Caki2 (cell line): ENCODE data around the gene KIAA0513. TPM values are rescaled to one million over a fixed set of nuclear protein-coding genes. Genes with fewer than 3 reads are reported as not detected.

Experiments
- DNase-seq: peaks from one replicate; pipeline ENCODE4 v3.0.0-alpha.2; 2015; ENCODE audit warnings: low read depth
- in situ Hi-C: cut with HindIII; loops from 2 replicates; pipeline ENCODE4 v1.10.0; 2016; ENCODE audit warnings: low sequenced_read_pairs, low pct_unique_long_range_greater_than_20kb, mixed read lengths
- total RNA-seq: library from RNA; depleted of rRNA; stranded (reverse); fragments of >200 nt; shearing (Covaris generic); gene quantifications from 2 replicates; pipeline ENCODE4 v1.2.3, GENCODE V29; 2014; ENCODE audit warnings: low replicate concordance

The KIAA0513 gene
- total RNA-seq, 1 experiment from 2014 or later = 1.7 TPM

DNA sequence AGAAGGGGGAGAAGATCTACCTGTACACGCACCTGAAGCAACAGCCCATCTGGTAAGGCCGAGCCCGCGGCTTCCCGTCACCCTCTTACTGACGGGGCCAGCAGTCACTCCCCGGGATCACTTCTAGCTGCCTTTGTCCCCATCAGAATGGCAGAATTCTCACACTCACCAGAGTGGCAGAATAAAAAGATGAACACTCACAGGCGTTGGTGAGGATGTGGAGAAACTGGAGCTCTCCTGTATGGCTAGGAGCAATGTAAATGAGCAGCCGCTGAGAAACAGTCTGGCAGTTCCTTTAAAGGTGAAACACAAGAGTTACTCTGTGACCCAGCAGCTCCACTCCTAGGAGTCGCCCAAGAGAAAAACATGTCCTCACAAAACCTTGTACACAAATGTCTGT, 51.4 kb downstream of the KIAA0513 start:
- DNase-seq = no peak
- in situ Hi-C loops = no loop called here

DNA sequence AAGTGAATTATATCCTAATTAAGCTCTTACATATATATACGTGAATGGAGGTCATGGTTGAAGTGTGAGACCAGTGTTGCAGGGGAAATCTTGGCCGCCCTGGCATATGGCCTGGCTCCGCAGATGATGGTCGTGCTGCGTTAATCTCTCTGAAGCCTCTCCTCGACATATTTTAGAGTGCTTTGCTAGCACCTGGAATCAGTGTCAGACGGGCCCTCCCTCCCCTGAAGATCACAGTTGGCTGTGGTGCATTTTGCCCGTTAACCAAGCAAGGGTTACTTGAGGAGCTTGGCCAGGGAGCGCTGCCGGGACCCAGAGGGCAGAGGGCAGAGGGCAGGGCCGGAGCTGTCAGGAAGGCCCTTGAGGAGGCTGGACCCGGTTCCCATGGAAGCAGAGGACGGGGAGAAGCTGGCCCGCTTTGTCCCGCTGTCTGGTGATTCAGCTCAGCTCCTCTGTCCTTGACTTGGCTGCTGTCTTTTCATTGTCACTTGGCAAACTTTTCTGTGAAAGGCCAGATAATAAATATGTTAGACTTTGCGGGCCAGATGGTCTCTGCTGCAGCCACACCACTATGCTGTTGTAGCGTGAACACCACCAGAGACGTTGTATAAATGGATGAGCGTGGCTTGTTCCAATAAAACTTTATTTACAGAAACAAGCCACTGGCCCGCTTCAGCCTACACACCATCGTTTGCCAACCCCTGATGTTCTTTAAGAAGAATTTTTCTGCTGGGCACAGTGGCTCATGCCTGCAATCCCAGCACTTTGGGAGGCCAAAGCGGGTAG, 52.4 kb downstream of the KIAA0513 start:
- in situ Hi-C loops = no loop called here
- no peak for DNase-seq

DNA sequence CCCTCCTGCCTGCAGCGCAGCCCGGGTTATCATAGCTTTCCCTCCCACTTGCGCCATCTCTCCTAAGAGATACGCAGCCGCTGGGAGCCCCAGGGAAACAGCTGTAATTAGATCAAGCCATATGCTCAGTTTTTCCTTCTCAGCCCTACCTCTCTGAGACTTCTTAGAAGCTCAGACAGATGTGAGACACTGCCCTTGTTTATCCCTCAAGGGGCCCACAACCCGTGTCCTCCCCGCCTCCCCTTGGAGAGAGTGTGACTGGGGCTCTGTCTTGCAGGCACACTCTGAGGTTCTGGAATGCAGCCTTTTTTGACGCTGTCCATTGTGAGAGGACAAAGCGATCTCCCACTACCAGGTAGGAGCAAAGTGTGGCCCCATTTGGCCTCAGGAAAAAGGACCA, 53.4 kb downstream of the KIAA0513 start:
- in situ Hi-C loops = no loop called here
- DNase-seq = no peak

DNA sequence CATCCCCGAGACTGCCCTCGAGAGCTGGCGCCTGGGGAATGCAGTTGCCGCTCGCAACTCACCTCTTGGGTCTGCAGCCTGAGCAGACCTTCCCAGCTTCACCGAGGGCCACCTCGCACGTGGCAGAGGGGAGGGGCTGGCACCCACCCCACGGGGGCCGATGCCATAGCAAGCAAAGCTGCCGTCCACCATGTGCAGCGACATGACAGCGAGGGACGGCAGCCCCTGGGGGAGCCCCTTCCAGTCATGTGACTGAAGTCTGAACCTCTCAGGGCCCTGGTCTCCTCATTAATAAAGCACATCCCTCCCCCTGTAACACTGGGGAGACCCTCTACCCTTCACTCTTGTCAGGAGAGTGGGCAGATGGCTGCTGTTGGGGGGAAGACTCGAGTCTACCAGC, 54.2 kb downstream of the KIAA0513 start:
- in situ Hi-C loops = no loop called here
- DNase-seq = no peak

DNA sequence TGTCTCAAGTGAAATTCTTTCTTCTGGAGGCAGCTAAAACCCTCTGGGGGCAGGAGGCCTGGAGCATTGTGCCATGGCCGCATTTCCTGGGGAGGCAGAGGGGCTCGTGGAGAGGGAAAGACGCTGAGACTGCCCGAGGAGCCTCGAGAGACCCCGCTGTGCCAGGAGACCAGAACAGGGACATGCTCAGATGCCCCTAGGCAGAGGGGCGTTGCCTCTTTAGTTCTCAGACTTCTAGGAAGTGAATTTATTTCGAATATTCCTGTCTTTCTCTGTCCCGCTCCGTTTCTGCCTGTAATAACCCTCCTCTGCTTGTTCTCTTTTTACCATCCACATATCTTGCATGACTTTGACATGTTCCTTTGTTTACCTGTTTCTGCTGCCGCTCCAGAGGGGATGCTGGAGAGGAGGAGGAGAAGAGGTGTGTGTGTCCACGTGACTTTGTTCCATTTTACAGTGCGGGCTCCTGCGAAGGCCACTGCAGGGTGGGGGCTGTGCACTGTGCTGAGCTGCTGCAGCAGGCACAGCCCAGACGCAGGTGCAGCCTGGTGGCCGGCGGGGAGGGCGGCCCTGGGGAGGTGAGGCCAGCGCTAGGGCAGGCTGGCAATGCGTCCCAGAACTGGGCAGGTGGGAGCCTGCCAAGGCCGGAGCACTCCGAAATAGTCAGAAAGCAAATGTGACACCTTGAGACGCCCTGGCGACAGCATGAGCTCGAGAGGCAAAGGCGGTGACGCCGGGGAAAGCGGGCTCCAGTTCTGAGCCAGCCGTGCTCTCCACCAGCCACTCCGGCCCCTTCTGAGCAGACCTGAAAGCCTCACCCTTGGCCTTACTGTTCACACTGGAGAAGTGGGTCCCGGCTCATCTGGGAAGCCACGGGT, 54.8 kb downstream of the KIAA0513 start:
- in situ Hi-C loops = no loop called here
- DNase-seq = no peak

DNA sequence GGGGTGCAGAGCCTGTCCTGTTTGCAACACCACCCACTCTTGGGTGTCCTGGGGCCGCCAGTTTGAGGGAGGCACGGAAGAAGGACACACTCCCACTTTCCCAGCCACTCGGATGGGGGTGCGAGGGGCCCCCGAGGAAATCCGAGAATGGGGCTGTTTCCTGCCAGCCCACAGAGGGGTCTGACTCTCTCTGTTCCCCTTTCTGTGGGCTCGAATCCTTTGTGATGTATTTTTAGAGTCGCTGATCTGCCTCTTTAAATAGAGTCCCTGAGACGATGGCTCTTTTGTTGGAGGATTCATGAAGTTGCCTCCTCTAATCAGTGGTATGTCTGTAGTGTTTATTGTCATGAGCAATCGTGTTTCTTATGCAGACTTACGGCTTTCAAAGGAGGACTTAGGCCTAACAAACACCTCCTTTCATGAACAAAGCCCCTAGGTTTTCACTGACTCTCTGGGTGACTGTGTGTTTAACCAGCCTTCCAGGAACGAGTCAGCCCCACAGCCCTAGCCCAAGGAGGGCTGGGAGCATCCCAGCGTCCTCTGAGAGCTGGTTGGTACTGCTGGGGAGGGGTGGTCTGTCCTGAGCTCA, 55.5 kb downstream of the KIAA0513 start:
- no peak for DNase-seq
- in situ Hi-C loops = no loop called here

DNA sequence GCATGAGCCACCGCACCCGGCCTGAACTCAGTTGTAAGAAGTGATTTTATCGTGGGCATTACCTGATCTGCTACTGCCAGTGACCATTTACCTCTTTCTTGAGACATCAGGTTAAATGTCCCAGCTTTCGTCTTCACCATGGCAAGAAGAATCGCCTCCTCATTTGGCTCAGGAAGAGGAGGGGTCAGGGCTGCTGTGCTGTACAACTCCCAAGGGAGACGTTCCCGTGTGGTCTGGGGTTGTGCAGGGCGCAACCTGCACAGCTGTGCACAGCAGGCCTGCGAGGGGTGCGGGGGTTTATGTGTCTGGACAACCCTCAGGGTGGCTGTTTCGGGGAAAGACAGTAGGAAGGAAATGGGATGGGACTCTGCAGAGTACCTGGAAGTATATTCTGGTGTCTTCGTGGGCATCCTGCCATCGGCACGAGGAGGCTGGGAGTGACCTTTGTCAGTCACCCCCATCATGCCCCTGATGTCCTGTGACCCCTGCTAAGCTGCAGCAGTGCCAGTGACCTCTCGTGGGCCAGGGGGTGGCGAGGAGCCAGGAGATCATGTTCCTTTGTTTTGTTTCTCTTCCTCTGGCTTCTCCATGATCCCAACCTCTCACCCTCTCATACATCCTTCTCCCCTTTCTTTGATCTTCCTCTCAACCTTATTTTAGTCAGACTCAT, 57.4 kb downstream of the KIAA0513 start:
- in situ Hi-C loops = no loop called here
- no peak for DNase-seq

DNA sequence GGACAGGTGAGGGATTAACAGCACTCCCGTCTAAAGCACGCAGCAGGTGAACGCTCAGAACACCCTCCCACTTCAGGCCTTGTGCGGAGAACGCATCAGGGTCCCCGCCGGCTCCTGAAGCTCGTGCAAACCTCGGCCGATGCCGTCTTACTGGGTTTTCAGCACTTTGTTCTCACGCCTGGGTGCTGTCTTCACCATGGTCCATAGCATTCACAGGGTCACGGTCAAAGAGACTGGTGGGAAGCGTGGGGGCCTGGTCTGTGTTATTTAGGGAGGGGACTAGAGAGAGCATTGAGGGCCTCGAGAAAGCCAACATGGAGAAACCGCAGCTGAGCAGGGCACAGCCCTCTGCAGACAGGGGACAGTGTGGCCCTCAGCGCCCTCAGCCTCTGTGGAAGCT, 58.1 kb downstream of the KIAA0513 start:
- in situ Hi-C loops = no loop called here
- DNase-seq = no peak

DNA sequence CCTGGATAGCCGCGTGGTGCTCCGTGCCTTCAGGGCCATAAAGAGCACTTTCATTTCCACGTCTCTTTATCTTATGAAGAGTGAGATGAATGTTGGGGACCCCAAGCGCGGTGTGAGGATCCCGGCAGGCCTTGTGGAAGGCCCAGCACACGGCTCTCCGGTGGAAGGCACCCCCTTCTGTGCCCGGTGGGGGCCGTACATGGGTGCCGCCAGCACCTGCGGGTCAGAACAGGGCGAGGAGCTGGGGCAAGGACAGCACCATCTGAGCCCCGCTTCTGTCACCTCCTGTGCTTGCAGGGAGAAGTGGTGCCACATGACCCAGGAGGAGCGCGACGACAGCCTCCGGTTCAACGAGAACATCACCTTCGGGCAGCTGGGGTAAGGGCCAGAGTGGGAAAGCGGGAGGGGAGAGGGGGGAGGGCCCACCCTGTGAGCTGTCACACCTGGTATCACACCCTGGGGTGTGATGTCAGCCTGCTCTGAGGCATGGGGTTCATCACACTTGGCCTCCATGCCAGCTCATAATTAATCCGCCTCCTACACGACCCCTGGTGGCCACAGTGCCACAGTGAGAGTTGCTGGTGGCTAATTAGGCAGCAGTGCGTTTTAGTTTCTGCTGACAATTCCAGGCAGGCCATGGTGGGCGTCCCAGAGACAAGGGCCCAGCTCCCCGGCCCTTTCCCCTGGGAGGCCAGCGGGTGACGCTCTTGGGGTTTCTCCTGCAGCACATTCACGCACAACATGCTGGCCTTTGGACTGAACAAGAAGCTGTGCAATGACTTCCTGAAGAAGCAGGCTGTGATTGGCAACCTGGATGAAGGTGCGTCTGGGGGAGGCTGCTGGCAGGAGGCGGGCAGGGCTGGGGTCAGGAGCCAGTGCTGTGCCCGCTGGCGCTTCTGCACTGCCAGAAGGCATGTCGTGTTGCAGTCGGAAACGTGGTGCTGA, 59.0 kb downstream of the KIAA0513 start:
- in situ Hi-C loops = no loop called here
- DNase-seq = peak; percentile 57

DNA sequence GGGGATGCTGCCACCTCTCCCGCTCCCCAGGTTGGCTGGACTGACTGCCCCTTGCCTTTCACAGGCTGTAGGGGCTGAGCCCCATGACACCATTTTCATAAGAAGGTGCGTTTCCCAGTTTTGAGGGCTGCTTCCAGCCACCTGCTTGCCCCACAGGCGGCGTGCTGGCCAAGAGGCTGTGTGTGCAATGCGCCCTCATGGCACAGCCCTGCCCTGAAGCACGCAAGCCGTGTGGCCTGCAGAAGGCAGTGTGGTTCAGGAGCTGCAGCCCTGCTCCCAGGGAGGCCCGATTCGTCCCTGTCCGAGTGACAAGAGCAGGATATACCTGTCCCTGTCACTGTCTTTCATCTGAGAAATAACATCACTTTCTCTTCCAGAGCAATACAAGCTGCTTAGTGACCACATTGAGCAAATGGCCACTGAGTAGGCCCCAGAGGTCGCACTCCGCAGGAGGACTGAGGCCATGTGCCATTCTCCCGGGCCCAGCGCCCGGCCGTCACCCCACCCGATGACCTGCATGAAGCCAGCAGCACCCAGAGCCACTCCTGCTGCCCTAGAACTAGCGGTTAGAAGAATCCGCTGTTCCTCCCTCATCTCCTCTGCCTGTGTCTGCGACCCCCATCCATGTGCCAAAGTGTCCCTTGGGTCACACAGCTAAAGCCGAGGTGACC, 60.4 kb downstream of the KIAA0513 start:
- in situ Hi-C loops = no loop called here
- DNase-seq = no peak

DNA sequence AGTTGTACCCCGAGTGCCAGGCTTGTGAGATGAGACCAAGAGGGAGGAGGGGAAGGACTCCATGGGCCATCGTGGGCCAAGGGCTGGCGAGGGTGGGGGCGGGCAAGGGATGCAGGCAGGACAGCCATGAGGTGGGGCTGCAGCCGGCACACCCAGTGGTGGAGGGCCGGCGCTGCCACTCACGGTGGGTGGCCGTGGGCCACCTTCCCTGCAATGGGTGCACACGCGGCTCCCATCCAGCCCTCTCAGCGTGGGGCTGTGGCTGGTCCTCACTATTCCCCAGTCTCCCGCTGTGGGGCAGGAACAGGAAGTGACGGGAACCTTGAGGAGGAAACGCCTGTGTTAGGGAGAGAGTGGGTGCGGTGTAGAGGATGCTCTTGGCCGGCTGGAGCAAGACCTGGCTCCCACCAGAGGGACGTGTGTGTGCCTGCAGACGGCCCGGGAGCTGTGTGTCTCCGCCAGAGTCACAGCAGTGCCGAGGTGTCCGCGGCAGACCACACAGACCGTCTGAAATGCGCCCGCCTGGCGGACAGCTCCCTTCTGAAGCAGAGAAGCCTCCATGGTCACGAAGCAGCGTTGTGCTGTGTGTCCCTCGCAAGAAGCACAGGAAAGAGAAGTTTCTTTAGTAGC, 61.1 kb downstream of the KIAA0513 start:
- DNase-seq = no peak
- in situ Hi-C loops = no loop called here

DNA sequence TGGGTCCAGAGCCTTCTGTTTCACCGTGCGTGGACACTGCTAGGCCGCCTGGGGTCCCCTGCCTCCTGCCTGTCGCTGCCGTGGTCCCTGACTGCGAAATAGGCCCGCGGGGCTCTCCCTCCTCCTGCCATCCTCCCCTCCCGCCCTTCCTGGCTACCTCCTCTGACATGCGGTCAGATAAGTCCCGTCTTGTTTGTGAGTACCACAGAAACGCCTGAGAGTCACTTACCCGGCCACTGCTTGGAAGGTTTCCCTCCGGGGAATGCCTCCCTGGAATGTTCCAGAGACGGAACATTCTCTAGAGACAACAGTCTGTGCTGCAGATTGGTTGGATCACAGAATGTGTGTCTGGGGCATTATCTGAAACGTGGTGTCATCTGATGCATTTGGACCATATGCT, 61.9 kb downstream of the KIAA0513 start:
- no peak for DNase-seq
- in situ Hi-C loops = no loop called here

DNA sequence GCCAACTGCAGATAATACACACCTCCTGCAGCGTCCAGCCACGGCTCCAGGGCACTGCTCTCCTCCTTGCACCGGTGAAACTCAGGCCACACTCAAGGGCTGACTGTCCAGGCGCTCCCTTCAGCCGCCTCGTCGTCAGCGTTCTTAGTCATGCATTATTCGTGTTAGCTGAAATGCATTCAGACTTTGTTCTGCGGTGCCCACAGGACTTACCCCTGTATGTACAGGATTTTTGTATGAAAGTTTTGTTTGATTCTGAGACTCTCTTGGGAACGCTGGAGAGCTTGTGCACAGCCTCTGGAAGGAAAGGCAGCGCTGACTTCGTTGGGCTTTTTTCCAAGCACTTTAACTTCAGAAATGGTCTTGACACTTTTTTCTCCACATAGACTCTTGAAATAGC, 62.6 kb downstream of the KIAA0513 start:
- no peak for DNase-seq
- in situ Hi-C loops = no loop called here

DNA sequence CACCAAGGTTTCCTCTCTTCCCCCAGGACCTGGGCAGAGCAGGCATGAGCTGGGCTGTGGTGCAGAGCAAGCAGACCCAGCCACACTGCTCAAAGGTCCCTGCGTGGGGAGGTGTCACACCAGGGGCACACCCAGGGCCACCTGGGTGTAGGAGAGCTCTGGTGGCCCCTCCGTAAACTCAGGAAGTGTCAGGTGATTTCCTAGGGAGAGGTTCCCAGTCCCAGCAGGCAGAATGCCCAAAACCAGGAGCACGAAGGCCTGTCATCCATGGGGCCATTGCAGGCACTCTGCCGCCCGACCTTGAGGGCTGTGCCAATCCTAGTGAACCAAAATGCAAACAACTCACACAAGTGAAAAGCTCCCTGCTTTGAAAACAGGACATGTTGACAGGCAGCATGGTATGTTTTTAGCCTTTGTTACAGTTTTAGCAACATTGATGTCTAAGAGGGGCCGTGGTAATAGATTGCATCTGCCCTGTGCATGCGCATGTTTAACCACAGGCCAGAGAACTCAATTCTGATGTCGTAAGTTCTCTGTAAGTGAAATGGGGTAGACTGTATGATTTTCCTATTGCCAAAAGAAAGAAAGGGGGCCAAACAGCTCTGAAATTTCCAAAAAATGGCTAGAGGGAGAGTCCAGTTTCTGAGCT, 63.4 kb downstream of the KIAA0513 start:
- in situ Hi-C loops = no loop called here

DNA sequence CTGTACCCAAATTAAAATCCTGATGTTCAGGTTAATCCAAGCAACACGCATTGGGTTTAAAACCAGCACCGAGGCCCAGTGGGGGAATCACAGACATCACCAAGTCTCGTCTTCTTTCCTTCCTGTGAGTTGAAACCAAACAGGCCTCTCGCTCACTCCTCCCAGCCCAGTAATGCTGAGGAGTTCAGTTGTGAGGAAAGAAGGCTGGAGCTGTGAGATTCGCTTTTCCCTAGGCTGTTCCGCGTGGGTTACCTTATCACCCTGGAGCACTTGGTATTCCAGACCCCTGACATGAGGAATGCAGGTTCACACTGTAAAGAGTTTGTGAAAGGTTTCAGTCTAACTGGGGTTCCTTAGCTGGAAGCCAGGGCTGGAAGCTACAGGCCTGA, 63.9 kb downstream of the KIAA0513 start:
- DNase-seq = no peak
- in situ Hi-C loops = no loop called here

More for the DNA sequence above, 63.4 kb downstream of the KIAA0513 start:
- no peak for DNase-seq

DNA sequence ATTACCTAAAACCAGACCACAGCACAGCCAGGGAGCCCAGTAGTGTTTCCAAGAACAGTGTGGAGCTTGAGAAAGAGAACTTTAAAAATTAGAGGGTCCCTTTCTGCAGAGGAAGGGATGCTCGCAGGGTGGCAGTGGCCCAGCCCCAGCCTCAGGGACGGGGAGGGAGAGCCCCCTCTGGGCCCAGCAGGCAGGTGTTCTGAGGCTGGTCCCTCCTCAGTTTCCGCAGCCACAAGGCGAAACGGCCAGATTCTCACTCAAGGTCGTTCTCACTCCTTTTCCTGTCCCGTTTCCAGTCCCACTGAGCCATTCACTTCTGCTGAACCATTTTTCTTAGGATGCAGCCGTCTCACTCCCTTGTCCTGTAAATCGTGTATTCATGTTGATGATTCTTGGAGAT, 64.7 kb downstream of the KIAA0513 start:
- no peak for DNase-seq
- in situ Hi-C loops = no loop called here
